Daoy (cell line): ENCODE data around the gene PRM1. TPM values are rescaled to one million over a fixed set of nuclear protein-coding genes. Genes with fewer than 3 reads are reported as not detected.

Source experiments
- DNase-seq: peaks from one replicate; pipeline ENCODE4 v3.0.0-alpha.2; 2015; ENCODE audit warnings: low read depth
- total RNA-seq: library from RNA; depleted of rRNA; stranded (reverse); fragments of >200 nt; shearing (Covaris generic); gene quantifications from 2 replicates; pipeline ENCODE4 v1.2.3, GENCODE V29; 2014; rRNA removed

The PRM1 gene
- total RNA-seq, 1 experiment from 2014 or later: not detected

DNA sequence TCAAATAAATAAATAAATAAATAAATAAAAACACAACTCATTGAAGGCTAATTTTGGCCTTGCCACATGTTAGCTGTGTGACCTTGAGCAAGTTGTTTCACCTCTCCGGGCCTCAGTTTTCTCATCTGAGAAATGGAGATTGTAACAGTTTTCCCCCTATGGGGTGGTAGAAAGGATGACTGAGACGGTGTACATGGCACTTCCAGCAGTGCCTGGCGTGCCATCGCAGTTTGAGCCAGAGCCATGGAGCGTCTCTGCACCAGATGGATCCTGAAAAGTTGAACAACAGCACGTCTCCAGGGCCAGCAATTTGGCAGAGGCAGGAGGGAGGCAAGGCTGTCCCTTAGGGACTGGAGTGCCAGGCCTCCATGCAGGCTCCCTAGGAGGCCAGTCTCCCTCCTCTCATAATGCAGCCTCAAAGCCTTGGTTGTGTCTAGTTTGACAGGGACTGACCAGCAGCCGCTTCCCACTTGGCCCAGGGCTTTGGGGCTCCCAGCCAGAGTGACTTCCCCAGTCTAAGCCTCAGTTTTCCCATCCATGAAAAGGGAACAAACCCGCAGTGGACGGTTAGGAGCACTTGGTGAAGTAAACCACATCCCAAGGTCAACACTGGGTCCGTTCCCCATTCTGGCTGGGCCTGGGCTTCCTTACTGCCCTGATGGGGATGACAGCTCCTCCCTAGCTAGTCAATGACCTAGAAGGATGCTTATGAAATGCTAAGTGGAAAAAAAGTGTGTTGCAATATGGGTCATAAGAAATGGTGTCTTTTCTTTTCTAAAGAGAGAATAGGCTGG lies 44.5 kb downstream of the PRM1 start:
- no peak for DNase-seq

GRCh38 chr16:11235703-11235991 lies 45.5 kb downstream of the PRM1 start:
- DNase-seq: no peak

GRCh38 chr16:11234884-11235702 lies 46.0 kb downstream of the PRM1 start:
- DNase-seq: no peak

GRCh38 chr16:11233727-11234376 lies 47.3 kb downstream of the PRM1 start:
- DNase-seq: peak; percentile 27

GRCh38 chr16:11232852-11233726 lies 48.0 kb downstream of the PRM1 start:
- DNase-seq: no peak

DNA sequence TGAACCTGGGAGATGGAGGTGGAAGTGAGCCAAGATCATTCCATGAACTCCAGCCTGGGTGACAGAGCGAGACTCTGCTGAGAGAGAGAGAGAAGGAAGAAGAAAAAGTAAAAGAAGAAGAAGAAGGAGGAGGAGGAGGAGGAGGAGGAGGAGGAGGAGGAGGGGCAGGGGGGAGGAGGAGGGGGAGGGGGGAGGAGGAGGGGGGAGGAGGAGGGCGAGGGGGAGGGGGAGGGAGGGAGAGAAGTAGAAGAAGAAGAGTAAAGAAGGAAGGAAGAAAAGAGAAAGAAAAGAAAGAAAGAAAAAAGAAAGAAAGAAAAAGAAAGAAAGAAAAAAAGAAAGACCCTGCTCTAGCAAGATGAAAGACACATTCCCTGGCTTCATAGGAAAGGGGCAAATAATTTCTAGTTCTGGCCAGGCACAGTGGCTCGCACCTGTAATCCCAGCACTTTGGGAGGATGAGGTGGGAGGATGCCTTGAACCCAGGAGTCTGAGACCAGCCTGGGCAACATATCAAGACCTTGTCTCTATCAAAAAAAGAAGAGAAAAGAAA lies 48.8 kb downstream of the PRM1 start:
- no peak for DNase-seq

GRCh38 chr16:11231367-11231970 lies 49.7 kb downstream of the PRM1 start:
- DNase-seq: no peak

Other genes with a start within 250 kb of the PRM1 start
- gene SOCS1, start 25.1 kb downstream of the PRM1 start, total RNA-seq: 1.7 and 2.1 TPM in 2 replicates
- gene TNP2, start 12.0 kb downstream of the PRM1 start, total RNA-seq: not detected in 2 replicates
- gene PRM3, start 7.7 kb downstream of the PRM1 start, total RNA-seq: not detected in 2 replicates
- not detected in 2 replicates for gene PRM2, start 4.8 kb downstream of the PRM1 start, total RNA-seq
- 30.2 and 30.8 TPM in 2 replicates for gene RMI2, start 64.1 kb upstream of the PRM1 start, total RNA-seq